HepG2 (cell line): Measurements from ENCODE around the gene STKLD1. TPM values are rescaled to one million over a fixed set of nuclear protein-coding genes. Genes with fewer than 3 reads are reported as not detected.

Experiments
- CREM ChIP-seq, 2 experiments: sonication (generic) in 1 of 2; formaldehyde crosslinking in 1 of 2; IDR thresholded peaks; 2 replicates each; pipeline versions ENCODE4 v1.4.0 to v1.6.1; 2016 to 2020; ENCODE audit warnings: antibody characterized with exemption in 1 of 2, mild to moderate bottlenecking in 1 of 2, missing genetic modification reagents in 1 of 2
- DMAP1 ChIP-seq: IDR thresholded peaks from 2 replicates; pipeline ENCODE4 v1.6.1; 2016
- FOXJ3 ChIP-seq: sonication (generic); formaldehyde crosslinking; IDR thresholded peaks from 2 replicates; pipeline ENCODE4 v1.4.0; 2020; ENCODE audit warnings: missing genetic modification reagents, mild to moderate bottlenecking, borderline replicate concordance
- MTF1 ChIP-seq: sonication (generic); formaldehyde crosslinking; IDR thresholded peaks from 2 replicates; pipeline ENCODE4 v1.5.0; 2020; ENCODE audit warnings: missing genetic modification reagents
- NCOA5 ChIP-seq: sonication (generic); formaldehyde crosslinking; IDR thresholded peaks from 2 replicates; pipeline ENCODE4 v1.4.0; 2020; ENCODE audit warnings: missing genetic modification reagents
- RFX1 ChIP-seq: fragments of 450-650 bp; IDR thresholded peaks from 2 replicates; pipeline ENCODE4 v1.6.1; 2017
- SATB2 ChIP-seq: sonication (generic); formaldehyde crosslinking; IDR thresholded peaks from 2 replicates; pipeline ENCODE4 v1.5.0; 2020; ENCODE audit warnings: missing genetic modification reagents
- ZBTB7A ChIP-seq: sonication (generic); formaldehyde crosslinking; IDR thresholded peaks from 2 replicates; pipeline ENCODE4 v1.8.0; 2022; ENCODE audit warnings: mild to moderate bottlenecking, missing genetic modification reagents
- ZFP36 ChIP-seq: fragments of 150-350 bp; IDR thresholded peaks from 2 replicates; pipeline ENCODE4 v1.6.1; 2018; ENCODE audit warnings: borderline replicate concordance, low read length, low read depth; ENCODE audit not compliant: partially characterized antibody
- ZKSCAN1 ChIP-seq: fragments of 150-350 bp; IDR thresholded peaks from 2 replicates; pipeline ENCODE4 v1.6.1; 2014; ENCODE audit warnings: low read length
- ZNF143 ChIP-seq: sonication (generic); formaldehyde crosslinking; IDR thresholded peaks from 2 replicates; pipeline ENCODE4 v1.4.0; 2020; ENCODE audit warnings: missing genetic modification reagents
- ZNF567 ChIP-seq: sonication (generic); formaldehyde crosslinking; IDR thresholded peaks from 2 replicates; pipeline ENCODE4 v1.8.1; 2023; ENCODE audit warnings: mild to moderate bottlenecking, missing genetic modification reagents, borderline replicate concordance
- ZNF616 ChIP-seq: sonication (generic); formaldehyde crosslinking; IDR thresholded peaks from 2 replicates; pipeline ENCODE4 v1.5.0; 2020; ENCODE audit warnings: low read depth, mild to moderate bottlenecking, missing genetic modification reagents
- polyA plus RNA-seq, 8 experiments: library from polyadenylated mRNA; depleted of rRNA in 3 of 8; stranded (reverse) in 7 of 8; unstranded in 1 of 8; fragments of >200 nt; fragmentation: Illumina TruSeq in 4 of 8; extraction: Trizol in 4 of 8; gene quantifications; 2 replicates each; pipeline versions ENCODE4 v1.2.1 to v1.2.3, GENCODE V29; 2011 to 2016; ENCODE audit warnings: low read depth in 4 of 8, missing spikeins in 1 of 8, mixed read lengths in 1 of 8; ENCODE audit not compliant: insufficient read depth in 1 of 8
- total RNA-seq, 5 experiments: library from RNA; depleted of rRNA; stranded (reverse); fragments of >200 nt; fragmentation: Illumina TruSeq; extraction: Trizol; gene quantifications; 2 replicates each; pipeline ENCODE4 v1.2.3, GENCODE V29; 2016; ENCODE audit warnings: low read depth in 1 of 5
- TF ChIP-seq, protein P1 (sequence below): sonication (generic); formaldehyde crosslinking; IDR thresholded peaks from 2 replicates; pipeline ENCODE4 v1.8.0; 2022; ENCODE audit warnings: missing genetic modification reagents, mild to moderate bottlenecking, moderate library complexity, borderline replicate concordance
- TF ChIP-seq, protein P2 (sequence below): sonication (generic); formaldehyde crosslinking; IDR thresholded peaks from 2 replicates; pipeline ENCODE4 v1.4.0; 2020; ENCODE audit warnings: missing genetic modification reagents, borderline replicate concordance
- TF ChIP-seq, protein P3 (sequence below): sonication (generic); formaldehyde crosslinking; IDR thresholded peaks from 2 replicates; pipeline ENCODE4 v1.4.0; 2020; ENCODE audit warnings: mild to moderate bottlenecking, missing genetic modification reagents
- TF ChIP-seq, protein P4 (sequence below): sonication (generic); formaldehyde crosslinking; IDR thresholded peaks from 2 replicates; pipeline ENCODE4 v1.8.0; 2022; ENCODE audit warnings: mild to moderate bottlenecking, missing genetic modification reagents, moderate library complexity
- TF ChIP-seq, protein P5 (sequence below): sonication (generic); formaldehyde crosslinking; IDR thresholded peaks from 2 replicates; pipeline ENCODE4 v1.5.1; 2020; ENCODE audit warnings: missing genetic modification reagents, mild to moderate bottlenecking, borderline replicate concordance
- TF ChIP-seq, protein P6 (sequence below): IDR thresholded peaks from 2 replicates; pipeline ENCODE4 v1.6.1; 2016

The STKLD1 gene
- total and polyA plus RNA-seq, 2 of the 13 experiments (the other 11 are each of a cell fraction or from before 2014, with no cell fraction given): 1.5 to 2.2 TPM

DNA sequence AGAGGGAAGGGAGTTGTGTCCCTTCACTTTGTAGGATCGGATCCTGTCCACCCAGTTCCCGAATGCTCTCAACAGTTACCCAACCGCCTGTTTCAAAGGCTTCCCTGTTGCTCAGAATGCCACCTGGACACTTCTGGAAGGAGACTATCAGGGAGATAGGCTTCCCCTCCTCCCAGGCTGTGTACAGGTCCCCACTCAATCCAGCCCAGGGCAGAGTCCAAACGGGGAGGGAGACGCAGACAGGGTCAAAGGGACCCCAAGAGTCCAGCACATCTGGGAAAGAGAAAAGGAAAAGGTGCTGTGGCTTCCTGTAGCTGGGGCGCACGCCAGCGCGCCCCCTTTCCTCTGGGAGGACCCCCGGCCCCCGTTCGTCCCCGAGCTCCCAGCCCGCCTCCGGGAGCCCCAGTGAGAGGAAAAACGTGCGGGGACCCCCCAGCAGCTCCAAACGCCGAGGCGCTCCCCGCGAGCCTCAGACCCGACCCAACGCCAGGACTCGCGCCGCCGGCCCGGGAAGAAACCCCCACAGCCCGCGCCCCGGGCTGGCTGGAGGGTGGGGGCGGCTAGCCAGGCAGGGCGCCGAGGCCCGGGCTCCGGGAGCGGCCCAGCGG is 946 bp upstream of the STKLD1 start (continued):
- TF ChIP-seq, protein P1, sequence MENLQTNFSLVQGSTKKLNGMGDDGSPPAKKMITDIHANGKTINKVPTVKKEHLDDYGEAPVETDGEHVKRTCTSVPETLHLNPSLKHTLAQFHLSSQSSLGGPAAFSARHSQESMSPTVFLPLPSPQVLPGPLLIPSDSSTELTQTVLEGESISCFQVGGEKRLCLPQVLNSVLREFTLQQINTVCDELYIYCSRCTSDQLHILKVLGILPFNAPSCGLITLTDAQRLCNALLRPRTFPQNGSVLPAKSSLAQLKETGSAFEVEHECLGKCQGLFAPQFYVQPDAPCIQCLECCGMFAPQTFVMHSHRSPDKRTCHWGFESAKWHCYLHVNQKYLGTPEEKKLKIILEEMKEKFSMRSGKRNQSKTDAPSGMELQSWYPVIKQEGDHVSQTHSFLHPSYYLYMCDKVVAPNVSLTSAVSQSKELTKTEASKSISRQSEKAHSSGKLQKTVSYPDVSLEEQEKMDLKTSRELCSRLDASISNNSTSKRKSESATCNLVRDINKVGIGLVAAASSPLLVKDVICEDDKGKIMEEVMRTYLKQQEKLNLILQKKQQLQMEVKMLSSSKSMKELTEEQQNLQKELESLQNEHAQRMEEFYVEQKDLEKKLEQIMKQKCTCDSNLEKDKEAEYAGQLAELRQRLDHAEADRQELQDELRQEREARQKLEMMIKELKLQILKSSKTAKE (CRISPR knock-in tag): no peak
- peak; percentile 42; the same call in 1 of the 2 replicates for TF ChIP-seq ZBTB7A
- TF ChIP-seq, protein P2, sequence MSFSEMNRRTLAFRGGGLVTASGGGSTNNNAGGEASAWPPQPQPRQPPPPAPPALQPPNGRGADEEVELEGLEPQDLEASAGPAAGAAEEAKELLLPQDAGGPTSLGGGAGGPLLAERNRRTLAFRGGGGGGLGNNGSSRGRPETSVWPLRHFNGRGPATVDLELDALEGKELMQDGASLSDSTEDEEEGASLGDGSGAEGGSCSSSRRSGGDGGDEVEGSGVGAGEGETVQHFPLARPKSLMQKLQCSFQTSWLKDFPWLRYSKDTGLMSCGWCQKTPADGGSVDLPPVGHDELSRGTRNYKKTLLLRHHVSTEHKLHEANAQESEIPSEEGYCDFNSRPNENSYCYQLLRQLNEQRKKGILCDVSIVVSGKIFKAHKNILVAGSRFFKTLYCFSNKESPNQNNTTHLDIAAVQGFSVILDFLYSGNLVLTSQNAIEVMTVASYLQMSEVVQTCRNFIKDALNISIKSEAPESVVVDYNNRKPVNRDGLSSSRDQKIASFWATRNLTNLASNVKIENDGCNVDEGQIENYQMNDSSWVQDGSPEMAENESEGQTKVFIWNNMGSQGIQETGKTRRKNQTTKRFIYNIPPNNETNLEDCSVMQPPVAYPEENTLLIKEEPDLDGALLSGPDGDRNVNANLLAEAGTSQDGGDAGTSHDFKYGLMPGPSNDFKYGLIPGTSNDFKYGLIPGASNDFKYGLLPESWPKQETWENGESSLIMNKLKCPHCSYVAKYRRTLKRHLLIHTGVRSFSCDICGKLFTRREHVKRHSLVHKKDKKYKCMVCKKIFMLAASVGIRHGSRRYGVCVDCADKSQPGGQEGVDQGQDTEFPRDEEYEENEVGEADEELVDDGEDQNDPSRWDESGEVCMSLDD (CRISPR knock-in tag): peak; percentile 84; the same call in 1 of the 2 replicates
- TF ChIP-seq FOXJ3 (CRISPR knock-in tag): 0 out of 2 replicates have a peak, but pooled peaks have one; percentile 32
- TF ChIP-seq, protein P3, sequence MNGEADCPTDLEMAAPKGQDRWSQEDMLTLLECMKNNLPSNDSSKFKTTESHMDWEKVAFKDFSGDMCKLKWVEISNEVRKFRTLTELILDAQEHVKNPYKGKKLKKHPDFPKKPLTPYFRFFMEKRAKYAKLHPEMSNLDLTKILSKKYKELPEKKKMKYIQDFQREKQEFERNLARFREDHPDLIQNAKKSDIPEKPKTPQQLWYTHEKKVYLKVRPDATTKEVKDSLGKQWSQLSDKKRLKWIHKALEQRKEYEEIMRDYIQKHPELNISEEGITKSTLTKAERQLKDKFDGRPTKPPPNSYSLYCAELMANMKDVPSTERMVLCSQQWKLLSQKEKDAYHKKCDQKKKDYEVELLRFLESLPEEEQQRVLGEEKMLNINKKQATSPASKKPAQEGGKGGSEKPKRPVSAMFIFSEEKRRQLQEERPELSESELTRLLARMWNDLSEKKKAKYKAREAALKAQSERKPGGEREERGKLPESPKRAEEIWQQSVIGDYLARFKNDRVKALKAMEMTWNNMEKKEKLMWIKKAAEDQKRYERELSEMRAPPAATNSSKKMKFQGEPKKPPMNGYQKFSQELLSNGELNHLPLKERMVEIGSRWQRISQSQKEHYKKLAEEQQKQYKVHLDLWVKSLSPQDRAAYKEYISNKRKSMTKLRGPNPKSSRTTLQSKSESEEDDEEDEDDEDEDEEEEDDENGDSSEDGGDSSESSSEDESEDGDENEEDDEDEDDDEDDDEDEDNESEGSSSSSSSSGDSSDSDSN (CRISPR knock-in tag): no peak
- 0 out of 2 replicates have a peak, but pooled peaks have one; percentile 30 for TF ChIP-seq MTF1 (CRISPR knock-in tag)
- TF ChIP-seq, protein P4, sequence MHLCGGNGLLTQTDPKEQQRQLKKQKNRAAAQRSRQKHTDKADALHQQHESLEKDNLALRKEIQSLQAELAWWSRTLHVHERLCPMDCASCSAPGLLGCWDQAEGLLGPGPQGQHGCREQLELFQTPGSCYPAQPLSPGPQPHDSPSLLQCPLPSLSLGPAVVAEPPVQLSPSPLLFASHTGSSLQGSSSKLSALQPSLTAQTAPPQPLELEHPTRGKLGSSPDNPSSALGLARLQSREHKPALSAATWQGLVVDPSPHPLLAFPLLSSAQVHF (CRISPR knock-in tag): no peak
- TF ChIP-seq ZNF567: no peak
- TF ChIP-seq ZKSCAN1: no peak
- no peak for TF ChIP-seq NCOA5 (CRISPR knock-in tag)
- TF ChIP-seq, protein P5, sequence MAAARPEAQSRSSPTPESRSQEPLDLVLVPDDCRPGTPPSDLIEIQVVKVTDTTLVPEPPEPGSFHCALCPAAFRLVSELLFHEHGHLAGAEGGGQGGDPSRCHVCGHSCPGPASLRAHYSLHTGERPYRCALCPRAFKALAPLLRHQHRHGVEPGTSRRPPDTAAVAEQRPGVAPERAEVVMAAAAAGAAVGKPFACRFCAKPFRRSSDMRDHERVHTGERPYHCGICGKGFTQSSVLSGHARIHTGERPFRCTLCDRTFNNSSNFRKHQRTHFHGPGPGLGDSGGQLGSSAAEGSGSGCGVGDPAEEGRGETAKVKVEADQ: no peak
- TF ChIP-seq CREM (IDR thresholded peaks at IDR 0.05): no peak
- TF ChIP-seq CREM (CRISPR knock-in tag; IDR thresholded peaks at IDR 0.05): no peak
- TF ChIP-seq, protein P6, sequence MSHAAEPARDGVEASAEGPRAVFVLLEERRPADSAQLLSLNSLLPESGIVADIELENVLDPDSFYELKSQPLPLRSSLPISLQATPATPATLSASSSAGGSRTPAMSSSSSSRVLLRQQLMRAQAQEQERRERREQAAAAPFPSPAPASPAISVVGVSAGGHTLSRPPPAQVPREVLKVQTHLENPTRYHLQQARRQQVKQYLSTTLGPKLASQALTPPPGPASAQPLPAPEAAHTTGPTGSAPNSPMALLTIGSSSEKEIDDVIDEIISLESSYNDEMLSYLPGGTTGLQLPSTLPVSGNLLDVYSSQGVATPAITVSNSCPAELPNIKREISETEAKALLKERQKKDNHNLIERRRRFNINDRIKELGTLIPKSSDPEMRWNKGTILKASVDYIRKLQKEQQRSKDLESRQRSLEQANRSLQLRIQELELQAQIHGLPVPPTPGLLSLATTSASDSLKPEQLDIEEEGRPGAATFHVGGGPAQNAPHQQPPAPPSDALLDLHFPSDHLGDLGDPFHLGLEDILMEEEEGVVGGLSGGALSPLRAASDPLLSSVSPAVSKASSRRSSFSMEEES (CRISPR knock-in tag): no peak
- TF ChIP-seq ZNF616 (CRISPR knock-in tag): no peak
- TF ChIP-seq SATB2 (CRISPR knock-in tag): 0 out of 2 replicates have a peak, but pooled peaks have one; percentile 40
- TF ChIP-seq DMAP1 (CRISPR knock-in tag): peak; percentile 38; the same call in 1 of the 2 replicates
- TF ChIP-seq ZFP36: no peak
- peak; percentile 23; the same call in 1 of the 2 replicates for TF ChIP-seq ZNF143
- no peak for TF ChIP-seq RFX1
